ENCODE data around the gene HOXA5. TPM values are rescaled to one million over a fixed set of nuclear protein-coding genes. Genes with fewer than 3 reads are reported as not detected.

Gene HOXA5
- total RNA-seq, 1 donor from 2014 or later = not detected

DNA sequence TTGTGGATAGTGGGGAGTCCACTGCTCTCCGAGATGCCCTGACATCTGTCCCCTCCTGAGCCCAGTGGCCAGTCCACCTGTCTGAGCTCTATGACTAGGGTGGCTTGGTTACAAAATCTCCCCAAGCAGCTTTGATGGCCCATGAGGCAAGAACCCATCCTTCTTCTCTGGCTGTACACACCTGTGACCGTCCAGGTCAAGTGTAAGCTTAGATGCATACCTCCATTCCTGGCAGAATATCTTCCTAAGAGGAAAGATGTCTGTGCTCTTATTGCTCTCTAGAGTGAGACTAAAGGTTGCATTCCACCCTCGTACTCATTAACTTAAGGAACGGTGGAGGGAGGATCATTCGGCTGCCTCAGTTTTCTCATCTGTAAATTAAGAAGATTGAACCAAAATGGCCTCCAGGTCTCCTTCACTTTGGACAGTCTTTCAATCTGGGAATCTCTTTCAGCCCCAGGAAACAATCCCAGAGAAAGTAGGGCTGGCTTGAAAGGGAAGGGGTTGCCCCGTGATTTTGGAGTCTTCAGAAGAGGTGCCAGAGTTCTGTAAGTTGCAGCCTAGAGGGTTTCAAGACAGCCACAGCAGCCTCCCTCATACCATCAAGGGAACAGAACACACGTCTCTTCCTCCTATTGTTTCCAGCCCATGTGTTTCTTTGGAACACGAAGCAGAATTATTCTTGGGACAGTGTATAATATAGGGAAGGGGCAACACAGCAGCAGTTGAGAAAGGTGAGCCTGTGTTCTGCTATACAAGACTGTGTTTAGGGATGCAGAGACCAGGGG is 18.4 kb downstream of the HOXA5 start:
- Mint-ChIP-seq H3K36me3 (ENCODE audit: unreplicated experiment) (no peaks in the 10 kb centered on the region), H3K9me3 (ENCODE audit: unreplicated experiment) (no peaks in the 10 kb centered on the region), H3K27ac (ENCODE audit: unreplicated experiment) (no peak overlapping the region), H3K4me1 (ENCODE audit: unreplicated experiment) (no peaks in the 10 kb centered on the region), H3K27me3 (ENCODE audit: unreplicated experiment) (peaks cover 96% of the 10 kb centered on the region), H3K4me3 (ENCODE audit: unreplicated experiment) (no peak overlapping the region)
- TF ChIP-seq, protein P1, sequence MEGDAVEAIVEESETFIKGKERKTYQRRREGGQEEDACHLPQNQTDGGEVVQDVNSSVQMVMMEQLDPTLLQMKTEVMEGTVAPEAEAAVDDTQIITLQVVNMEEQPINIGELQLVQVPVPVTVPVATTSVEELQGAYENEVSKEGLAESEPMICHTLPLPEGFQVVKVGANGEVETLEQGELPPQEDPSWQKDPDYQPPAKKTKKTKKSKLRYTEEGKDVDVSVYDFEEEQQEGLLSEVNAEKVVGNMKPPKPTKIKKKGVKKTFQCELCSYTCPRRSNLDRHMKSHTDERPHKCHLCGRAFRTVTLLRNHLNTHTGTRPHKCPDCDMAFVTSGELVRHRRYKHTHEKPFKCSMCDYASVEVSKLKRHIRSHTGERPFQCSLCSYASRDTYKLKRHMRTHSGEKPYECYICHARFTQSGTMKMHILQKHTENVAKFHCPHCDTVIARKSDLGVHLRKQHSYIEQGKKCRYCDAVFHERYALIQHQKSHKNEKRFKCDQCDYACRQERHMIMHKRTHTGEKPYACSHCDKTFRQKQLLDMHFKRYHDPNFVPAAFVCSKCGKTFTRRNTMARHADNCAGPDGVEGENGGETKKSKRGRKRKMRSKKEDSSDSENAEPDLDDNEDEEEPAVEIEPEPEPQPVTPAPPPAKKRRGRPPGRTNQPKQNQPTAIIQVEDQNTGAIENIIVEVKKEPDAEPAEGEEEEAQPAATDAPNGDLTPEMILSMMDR (IDR thresholded peaks at IDR 0.05) = no peak
- no peak for DNase-seq (ENCODE audit: extremely low spot score, unreplicated experiment)

DNA sequence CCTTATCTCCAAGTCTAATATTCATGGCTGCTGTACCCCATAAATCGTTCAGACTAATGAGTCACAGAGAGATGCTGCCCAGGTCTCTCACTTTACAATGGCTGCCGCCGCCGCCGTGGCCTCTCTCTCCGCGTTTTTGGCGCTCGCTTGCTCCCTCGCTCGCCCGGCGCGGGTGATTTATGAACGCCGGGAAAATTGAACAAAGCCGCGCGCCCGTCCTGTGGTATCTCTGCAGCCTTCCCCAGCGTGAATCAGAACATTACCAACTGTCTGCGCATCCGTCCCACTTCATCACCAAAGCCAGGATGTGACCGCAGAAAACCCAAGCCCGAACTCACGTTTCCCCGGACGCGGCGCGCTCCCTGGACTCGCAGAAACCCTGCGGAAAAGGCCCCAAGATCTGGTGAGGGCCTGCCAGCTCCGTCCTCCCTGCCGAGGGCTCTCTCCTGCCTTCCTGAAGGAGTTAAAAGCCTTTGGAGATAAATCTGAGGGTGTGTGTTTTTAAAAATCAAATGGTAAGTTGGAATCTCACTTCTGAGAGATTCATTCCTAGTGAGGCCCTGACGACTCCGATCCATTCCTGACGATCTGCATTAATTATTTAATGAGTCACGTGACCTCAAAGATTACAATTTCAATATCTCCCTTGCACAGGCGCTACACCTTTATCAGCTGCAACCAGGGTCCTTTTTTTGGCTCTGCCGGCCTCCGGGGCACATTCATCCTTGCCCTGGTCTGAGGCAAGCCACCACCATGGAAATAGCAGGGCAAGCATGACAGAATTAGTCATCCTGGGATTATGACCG is 19.2 kb downstream of the HOXA5 start:
- DNase-seq (ENCODE audit: extremely low spot score, unreplicated experiment) = no peak
- TF ChIP-seq, protein P1 (IDR thresholded peaks at IDR 0.05) = no peak
- no peaks in the 10 kb centered on the region for H3K4me1 Mint-ChIP-seq (ENCODE audit: unreplicated experiment)
- H3K9me3 Mint-ChIP-seq (ENCODE audit: unreplicated experiment) = no peaks in the 10 kb centered on the region
- no peak overlapping the region for H3K4me3 Mint-ChIP-seq (ENCODE audit: unreplicated experiment)
- H3K36me3 Mint-ChIP-seq (ENCODE audit: unreplicated experiment) = no peaks in the 10 kb centered on the region
- H3K27ac Mint-ChIP-seq (ENCODE audit: unreplicated experiment) = no peak overlapping the region
- peaks cover 98% of the 10 kb centered on the region for H3K27me3 Mint-ChIP-seq (ENCODE audit: unreplicated experiment)

- DNase-seq (ENCODE audit: extremely low spot score, unreplicated experiment) = no peak
- Mint-ChIP-seq H3K4me1 (ENCODE audit: unreplicated experiment) (no peaks in the 10 kb centered on the region), H3K27ac (ENCODE audit: unreplicated experiment) (no peak overlapping the region), H3K4me3 (ENCODE audit: unreplicated experiment) (no peak overlapping the region), H3K36me3 (ENCODE audit: unreplicated experiment) (no peaks in the 10 kb centered on the region), H3K9me3 (ENCODE audit: unreplicated experiment) (no peaks in the 10 kb centered on the region), H3K27me3 (ENCODE audit: unreplicated experiment) (peaks cover 98% of the 10 kb centered on the region)
- TF ChIP-seq, protein P1 (IDR thresholded peaks at IDR 0.05) = no peak
These were observed 19.9 kb downstream of the HOXA5 start for GRCh38 chr7:27123477-27124053.

- H3K4me3 Mint-ChIP-seq (ENCODE audit: unreplicated experiment) = no peak overlapping the region
- H3K27me3 Mint-ChIP-seq (ENCODE audit: unreplicated experiment) = peaks cover 98% of the 10 kb centered on the region
These were observed 20.4 kb downstream of the HOXA5 start for GRCh38 chr7:27123007-27123476.

More at GRCh38 chr7:27123007-27123476, 20.4 kb downstream of the HOXA5 start:
- no peaks in the 10 kb centered on the region for H3K36me3 Mint-ChIP-seq (ENCODE audit: unreplicated experiment)
- H3K27ac Mint-ChIP-seq (ENCODE audit: unreplicated experiment) = no peak overlapping the region
- TF ChIP-seq, protein P1 (IDR thresholded peaks at IDR 0.05) = no peak
- H3K4me1 Mint-ChIP-seq (ENCODE audit: unreplicated experiment) = no peaks in the 10 kb centered on the region
- DNase-seq (ENCODE audit: extremely low spot score, unreplicated experiment) = no peak
- no peaks in the 10 kb centered on the region for H3K9me3 Mint-ChIP-seq (ENCODE audit: unreplicated experiment)
